Activated CD8-positive, alpha-beta memory T cell treated with anti-CD3 and anti-CD28 coated beads, Interleukin-2, amount 50 U/mL, for 1 hour (primary cell): ENCODE results near the gene WDR90.

Source experiments
- DNase-seq: peaks from one replicate; pipeline ENCODE4 v3.0.0-alpha.2; 2020; ENCODE audit errors: extremely low read depth

The WDR90 gene

DNA sequence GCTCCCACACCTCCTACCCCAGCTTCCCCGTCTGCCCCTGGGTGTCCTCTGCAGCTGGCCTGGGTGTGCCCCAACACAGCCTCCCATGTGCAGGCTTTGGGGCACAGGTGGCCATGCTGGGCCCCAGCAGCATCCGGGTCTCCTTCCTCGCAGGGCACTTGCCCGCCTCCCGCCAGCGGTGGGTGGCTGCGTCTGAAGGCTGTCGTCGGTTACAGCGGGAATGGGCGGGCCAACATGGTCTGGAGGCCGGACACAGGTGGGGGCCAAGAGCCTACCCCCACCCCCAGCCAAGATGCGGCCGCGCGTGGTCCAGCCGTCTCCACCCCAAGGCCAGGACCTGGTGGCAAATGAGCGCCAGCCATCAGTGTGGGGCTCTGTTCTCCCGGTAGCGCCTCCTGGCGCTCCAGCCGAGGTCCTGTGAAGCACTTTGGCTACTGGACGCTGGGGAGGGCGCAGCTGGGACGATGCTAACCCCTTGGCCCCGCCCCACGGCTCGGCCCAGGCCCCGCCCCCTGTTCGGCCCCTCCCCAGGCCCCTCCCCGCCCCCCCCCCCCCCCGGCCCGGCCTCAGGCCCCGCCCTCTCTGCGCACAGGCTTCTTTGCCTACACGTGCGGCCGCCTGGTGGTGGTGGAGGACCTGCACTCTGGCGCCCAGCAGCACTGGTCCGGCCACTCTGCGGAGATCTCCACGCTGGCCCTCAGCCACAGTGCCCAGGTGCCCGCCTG lies 11.5 kb downstream of the WDR90 start:
- DNase-seq, result no peak

DNA sequence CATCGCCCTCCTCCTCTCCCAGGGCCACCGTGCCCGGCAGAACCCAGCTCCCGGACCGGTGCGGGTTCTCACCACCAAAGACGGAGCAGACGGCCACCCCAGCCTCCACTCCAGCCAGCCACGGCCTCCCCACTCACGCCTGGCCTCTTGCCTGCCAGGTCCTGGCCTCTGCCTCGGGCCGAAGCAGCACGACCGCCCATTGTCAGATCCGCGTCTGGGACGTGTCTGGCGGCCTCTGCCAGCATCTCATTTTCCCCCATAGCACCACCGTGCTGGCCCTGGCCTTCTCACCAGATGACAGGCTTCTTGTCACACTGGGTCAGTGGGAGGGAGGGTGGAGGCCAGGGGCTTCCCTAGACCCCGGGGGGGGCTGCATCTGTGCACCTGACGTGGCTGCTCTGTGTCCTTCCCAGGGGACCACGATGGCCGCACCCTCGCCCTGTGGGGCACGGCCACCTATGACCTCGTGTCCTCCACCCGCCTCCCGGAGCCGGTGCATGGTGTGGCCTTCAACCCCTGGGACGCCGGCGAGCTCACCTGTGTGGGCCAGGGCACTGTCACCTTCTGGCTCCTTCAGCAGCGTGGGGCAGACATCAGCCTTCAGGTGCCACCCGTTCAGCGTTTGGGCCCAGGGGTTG lies 12.1 kb downstream of the WDR90 start:
- no peak for DNase-seq

DNA sequence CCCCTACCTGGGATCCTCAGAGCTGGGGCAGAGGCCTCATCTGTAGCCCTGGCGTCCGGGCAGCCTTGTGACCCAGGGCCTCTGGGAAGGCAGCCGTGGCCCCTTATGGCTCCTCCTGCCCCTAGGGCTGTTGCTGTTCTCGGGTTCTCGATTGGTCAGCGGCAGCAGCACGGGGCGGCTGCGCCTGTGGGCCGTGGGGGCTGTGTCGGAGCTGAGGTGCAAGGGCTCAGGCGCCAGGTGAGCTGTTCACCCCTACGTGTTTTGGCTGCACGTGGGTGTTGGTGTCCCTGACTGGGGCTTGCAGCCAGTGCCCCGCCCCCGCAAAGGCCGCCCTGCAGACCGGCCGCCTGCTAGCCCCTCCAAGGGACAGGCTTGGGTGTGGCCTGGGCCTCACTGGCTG lies 12.9 kb downstream of the WDR90 start:
- no peak for DNase-seq

DNA sequence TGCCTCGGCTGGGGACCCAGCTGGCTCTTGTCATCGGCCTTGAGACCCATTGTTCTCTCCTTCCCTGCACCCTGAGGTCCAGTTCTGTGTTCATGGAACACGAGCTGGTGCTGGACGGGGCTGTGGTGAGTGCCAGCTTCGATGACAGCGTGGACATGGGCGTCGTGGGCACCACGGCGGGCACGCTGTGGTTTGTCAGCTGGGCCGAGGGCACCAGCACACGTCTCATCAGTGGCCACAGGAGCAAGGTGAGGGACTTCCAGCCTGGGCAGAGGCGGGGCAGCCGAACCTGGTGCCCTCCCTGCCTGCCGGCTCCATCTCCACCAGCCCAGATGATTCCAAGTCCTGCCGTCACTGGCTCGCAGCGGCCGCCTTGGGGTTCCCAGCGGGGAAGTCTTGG lies 13.4 kb downstream of the WDR90 start:
- DNase-seq, result no peak

DNA sequence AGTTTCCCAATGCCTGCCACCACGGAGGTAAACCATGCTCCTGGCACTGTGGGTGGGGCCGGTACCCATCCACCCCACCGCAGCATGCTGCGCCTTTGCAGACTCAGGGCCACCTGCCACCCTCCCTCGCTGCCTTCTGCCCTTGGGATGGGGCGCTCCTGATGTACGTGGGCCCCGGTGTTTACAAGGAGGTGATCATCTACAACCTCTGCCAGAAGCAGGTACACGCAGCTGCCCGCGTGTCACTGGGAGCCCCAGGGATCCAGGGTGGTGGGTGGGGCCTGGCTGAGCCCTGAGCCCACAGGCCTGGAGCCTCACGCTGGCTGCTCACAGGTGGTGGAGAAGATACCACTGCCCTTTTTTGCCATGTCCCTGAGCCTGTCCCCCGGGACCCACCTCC lies 17.4 kb downstream of the WDR90 start:
- no peak for DNase-seq

DNA sequence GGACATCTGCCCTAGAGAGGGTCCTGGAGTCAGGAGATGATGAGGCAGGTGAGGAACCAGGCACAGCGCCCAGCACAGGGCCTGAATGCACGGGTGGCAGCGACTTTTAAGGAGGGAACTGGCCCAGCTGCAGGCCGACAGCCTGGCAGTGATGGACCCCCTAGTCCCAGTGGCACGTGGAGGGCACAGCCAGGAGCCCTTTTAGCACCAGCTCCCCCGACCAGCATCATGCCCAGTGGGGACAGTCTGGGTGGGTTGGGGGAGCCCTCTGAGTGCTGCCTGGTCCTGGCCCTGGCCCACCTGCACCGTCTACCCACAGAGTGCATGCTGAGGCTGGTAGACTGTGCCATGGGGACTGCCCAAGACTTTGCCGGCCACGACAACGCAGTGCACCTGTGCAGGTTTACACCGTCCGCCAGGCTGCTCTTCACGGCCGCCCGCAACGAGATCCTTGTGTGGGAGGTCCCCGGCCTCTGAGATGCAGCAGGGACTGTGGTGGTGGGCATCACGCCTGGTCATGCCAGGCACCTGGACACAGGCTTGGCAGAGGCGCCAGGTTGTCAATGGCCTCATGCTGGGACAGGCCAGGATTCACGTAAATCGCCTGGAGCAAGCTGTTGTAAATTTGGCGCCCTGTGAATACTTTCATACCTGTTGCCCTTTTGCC lies 18.1 kb downstream of the WDR90 start:
- no peak for DNase-seq

DNA sequence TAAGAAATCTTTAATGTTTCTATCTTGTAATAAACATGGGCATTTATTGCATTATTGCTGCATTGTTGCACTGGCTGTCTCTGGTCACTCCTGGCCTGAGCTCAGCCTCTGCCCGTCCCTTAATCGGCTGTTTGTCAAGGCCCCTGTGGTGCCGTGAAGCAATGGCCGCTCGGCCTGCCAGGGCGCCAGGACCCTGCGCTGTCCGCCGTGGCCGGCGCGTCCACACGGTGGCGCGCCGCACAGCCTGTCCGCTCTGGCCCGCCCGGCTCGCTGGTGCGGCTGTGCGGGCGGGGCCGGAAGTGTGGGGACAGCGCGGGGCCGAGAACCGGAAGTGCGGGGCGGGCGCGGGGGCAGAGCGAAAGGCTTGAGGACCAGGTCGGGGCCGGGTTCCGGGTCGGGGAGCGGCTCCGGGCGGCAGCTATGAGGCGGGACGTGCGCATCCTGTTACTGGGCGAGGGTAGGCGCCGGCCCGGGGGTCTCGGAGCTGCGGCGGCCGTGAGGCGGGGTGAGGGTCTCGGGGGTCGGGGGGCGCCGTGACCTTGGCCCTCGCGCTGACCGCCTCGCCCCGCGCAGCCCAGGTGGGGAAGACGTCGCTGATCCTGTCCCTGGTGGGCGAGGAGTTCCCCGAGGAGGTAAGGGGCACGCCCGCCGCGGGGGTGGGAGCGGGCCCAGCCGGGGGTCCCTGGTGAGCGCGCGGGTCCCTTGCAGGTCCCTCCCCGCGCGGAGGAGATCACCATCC lies 18.8 kb downstream of the WDR90 start, which contains the start of gene RHOT2:
Gene RHOT2 (plus strand): TSS at position 353 of the 739 bp plus-strand sequence. CDS start 68 bp downstream, at position 421.
- DNase-seq, result peak; percentile 78

DNA sequence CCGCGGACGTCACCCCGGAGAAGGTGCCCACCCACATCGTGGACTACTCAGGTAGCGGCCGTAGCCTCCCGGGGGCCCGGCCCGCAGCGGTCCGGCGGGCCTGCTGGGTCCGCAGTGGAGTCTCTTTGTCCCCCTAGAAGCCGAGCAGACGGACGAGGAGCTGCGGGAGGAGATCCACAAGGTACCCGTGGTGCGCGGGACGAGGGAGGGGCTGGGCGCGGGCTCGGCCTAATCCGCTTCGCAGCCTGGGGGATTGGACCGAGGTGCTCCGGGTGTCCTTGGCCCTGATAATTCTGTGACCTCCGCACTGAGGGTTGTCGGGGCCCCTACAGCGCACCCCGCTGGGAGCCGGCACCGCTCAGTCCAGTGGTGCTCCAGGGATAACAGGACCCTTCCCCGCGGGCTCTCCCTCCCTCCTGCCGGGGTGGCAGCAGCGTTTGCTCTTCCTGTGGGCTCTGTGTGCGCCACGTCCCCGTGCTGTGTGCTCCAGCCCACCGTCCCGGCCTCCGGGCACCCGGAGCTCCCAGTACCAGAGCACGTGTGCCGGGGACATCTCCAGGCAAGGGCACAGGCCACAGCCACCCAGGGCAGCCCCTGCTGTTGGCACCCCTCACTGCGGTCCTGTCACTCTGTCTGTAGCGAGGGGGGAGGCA lies 19.5 kb downstream of the WDR90 start:
- no peak for DNase-seq

DNA sequence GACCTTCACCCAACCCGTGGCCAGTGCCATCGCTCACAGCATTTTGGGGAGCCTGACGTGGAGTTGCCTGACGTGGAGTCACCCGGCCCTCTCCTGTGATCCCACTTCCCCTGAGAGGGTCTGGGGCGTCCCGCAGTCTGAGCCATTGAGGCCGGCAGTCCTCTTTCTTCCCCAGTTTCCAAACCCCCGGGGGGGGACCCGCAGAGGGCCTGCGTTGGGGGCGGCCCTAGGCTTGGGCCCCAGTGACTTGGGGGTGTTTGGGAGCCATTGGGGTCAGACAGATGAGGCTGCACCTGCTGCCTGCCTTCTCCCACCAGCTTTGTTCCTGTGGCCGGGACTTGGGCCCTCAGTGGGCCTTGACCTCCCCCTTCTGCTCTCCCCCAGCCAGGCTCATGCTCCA lies 20.5 kb downstream of the WDR90 start:
- no peak for DNase-seq

DNA sequence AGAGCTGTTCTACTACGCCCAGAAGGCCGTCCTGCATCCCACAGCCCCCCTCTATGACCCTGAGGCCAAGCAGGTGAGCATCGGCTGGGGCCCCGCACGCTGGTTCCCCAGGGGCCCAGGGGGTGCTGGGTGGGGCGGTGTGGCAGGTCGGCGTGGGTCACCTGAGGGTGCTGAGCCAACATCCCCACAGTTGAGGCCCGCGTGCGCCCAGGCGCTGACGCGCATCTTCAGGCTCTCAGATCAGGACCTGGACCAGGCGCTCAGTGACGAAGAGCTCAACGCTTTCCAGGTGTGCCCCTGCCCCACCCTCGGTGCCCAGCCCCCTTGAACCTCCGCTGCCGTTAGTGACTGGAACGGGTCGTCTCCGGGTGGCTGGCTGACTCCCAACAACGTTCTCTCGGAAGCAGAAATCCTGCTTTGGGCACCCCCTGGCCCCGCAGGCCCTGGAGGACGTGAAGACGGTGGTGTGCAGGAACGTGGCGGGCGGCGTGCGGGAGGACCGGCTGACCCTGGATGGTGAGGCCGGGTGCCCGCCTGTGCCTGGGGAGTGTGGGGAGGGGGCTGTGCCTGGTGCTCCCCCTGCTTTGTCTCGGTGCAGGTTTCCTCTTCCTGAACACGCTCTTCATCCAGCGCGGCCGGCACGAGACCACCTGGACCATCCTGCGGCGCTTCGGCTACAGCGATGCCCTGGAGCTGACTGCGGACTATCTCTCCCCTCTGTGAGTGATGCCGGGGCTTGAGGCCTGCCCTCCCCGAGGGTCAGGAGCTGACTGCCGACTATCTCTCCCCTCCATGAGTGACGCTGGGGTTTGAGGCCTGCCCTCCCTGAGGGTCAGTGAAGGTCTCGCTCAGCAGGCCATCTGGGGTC lies 21.6 kb downstream of the WDR90 start:
- no peak for DNase-seq

DNA sequence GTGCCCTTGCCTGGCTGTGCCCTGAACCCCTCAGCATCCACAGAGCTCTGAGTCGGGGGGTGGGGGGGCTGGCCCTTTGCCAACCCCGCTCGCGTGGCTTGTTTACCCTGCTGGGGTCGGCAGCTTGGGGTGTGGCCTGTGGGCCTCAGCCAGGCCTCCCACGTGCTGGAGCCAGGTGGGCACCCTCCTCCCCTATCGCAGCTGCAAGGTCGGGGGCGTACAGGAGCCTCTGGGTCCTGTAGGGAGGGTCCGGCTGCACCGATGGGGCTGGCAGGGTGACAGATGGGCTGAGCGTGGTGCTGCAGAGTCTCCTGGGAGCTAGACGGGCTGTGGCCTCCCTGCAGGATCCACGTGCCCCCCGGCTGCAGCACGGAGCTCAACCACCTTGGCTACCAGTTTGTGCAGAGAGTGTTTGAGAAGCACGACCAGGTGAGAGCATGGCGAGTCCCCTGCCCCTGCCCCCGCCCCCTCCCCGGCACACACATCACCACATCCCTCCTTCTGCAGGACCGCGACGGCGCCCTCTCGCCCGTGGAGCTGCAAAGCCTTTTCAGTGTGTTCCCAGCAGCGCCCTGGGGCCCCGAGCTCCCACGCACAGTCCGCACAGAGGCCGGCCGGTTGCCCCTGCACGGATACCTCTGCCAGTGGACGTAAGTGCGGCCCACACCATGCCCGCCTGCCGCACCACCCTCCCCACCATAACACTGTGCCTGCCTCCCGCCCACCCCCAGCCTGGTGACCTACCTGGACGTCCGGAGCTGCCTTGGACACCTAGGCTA lies 22.4 kb downstream of the WDR90 start:
- DNase-seq, result no peak

DNA sequence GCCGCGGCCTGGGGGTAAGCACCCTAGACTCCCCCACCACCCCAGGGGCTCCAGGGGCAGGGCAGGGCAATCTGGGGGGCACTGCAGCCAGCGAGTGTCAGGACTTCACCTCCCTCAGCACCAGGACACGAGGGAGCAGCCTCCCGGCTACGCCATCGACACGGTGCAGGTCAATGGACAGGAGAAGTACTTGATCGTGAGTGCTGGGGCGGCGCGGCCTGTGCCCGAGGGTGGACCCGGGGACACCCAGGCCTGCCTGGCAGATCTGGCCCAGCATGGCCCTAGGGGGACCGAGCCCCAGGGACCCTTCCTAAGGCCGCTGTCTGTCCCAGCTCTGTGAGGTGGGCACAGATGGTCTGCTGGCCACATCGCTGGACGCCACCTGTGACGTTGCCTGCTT lies 23.2 kb downstream of the WDR90 start:
- no peak for DNase-seq

DNA sequence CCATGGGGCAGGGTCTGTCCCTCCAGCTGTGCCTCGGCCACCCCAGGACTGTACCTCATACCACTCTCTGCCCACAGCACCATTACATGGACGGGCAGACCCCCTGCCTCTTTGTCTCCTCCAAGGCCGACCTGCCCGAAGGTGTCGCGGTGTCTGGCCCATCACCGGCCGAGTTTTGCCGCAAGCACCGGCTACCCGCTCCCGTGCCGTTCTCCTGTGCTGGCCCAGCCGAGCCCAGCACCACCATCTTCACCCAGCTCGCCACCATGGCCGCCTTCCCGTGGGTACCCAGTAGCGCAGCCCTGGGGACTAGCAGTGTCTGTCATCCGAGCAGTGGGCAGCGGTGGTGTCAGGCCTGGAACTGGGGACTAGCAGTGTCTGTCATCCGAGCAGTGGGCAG lies 23.7 kb downstream of the WDR90 start:
- DNase-seq, result no peak

DNA sequence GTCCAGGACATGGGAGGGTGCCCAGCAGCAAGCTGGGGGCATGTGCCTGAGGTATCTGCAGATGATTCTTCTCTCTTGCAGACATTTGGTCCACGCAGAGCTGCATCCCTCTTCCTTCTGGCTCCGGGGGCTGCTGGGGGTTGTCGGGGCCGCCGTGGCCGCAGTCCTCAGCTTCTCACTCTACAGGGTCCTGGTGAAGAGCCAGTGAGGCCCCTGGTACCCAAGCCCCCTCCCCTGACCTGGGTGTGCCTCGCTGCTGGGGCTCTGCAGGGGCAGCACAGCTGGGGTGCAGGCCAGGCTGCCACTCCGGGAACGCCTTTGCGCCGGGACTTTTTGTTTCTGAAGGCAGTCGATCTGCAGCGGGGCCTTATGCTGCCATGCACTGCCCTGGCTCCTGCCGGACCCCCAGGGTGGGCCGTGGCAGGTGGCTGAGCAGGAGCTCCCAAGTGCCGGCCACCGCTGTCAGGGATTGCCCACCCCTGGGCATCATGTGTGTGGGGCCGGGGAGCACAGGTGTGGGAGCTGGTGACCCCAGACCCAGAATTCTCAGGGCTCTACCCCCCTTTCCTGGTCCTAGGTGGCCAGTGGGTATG lies 24.3 kb downstream of the WDR90 start:
- DNase-seq, result no peak

DNA sequence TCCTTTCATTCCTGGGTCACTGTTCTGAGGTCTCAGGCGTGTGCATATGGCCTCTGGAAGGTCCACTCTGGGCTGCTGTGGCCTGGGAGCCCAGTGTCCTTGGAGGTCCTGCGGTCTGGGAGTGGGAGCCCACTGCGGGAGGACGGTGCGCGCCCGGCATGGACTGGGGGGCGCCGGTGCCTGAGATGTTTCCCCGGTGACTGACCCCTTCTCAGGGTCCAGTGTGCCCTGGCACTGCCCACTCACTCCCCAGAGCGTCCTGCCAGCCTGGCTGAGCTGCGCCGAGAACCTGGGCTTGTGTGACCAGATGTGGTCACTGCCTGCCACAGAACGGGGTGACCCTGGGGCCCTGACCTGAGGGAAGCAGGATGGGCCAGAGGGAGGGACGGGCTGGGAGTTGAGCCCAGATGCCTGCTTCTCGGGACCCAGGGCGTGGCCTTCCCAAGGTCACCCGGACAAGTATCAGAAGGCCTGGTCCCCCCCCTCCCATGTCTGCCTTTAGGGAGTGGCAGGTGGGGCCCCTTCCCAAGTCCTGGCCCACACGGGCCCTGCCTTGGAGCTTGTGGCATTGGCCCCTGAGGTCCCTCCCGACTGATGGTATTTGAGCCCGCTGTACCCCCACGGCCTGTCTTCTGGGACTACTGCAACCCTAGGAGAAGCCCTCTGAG lies 25.2 kb downstream of the WDR90 start:
- DNase-seq, result no peak

DNA sequence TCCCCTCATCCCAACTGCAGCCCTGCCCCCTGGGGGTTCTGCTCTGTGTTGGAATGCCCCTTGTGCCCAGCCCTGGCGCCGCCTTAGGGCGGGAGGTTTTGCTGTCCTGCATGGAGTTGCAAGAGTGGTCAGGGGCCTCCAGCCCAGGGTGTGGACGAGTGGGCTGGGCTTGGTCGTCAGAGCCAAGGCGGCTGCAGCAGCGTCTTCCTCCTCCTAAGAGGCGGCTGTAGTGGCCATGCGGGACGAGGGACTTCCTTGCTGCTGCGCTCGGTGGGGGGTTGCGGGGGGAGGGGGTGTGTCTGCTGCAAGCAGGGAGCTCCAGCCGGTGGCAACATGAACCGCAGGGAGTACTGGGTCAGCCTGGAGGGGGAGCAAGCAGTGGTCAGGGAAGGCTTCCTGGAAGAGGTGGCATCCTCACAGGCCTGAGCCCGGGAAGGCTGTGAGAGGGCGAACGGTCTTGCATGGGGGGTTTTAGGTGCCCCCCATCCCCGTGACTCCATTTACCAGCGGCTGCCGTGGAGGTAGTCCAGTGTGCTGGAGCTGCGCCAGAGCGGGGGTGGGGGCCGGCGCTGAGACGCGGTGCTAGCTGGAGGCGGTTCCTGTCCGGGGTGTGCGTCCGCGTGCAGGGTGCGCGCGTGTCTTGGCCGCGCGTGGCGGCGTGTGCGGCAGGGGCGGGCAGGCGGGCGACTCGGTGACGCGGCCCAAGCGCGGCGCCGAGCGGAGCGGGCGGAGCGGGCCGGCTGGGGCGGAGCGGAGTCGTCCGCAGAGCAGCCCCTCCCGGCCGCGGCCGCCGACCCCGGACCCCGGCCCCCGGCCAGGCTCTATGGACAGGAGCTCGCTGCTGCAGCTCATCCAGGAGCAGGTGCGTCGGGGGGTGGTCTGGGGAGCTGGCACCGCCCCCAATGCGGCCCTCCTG lies 26.1 kb downstream of the WDR90 start, which contains the start of gene RHBDL1:
Gene RHBDL1 (plus strand): TSS at position 704 of the 916 bp plus-strand sequence. CDS start 120 bp downstream, at position 824.
- no peak for DNase-seq

DNA sequence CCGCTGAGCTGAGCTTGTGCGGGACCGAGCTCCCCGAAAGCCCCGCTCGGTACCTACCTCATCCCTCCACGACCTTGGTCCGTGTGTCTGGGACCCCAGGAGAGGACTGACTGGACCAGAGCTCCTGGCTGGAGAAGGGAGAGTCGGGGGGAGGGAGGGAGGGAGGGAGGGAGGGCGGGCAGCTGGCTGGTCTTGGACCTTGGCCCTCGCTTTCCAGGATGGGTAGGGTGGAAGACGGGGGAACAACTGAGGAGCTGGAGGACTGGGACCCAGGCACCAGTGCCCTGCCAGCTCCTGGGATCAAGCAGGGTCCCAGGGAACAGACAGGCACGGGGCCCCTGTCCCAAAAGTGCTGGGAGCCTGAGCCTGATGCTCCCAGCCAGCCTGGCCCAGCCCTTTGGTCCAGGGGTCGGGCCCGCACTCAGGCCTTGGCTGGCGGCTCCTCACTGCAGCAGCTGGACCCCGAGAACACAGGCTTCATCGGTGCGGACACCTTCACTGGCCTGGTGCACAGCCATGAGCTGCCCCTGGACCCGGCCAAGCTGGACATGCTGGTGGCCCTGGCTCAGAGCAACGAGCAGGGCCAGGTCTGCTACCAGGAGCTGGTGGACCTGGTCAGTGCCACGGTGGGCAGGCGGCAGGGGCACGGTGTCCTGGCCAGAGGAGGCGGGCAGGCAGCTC lies 26.9 kb downstream of the WDR90 start:
- DNase-seq, result no peak
